Large intestine (tissue), 3 donors: ENCODE results near the gene FABP6. TPM values are rescaled to one million over a fixed set of nuclear protein-coding genes. Genes with fewer than 3 reads are reported as not detected.

ENCODE experiments used
- DNase-seq, 2 donors: peaks; one replicate each; pipeline versions ENCODE4 v3.0.0 to v3.0.0-alpha.2; 2013
- H3K27ac ChIP-seq: one replicate; pipeline ENCODE4 v1.5.1; 2013; ENCODE audit warnings: low read length
- H3K27me3 ChIP-seq: 2 replicates; pipeline ENCODE4 v1.6.1; 2013; ENCODE audit warnings: low read length; ENCODE audit not compliant: control insufficient read depth, insufficient read depth
- H3K36me3 ChIP-seq: 2 replicates; pipeline ENCODE4 v1.6.1; 2013; ENCODE audit warnings: low read length; ENCODE audit not compliant: control insufficient read depth, insufficient read depth
- H3K4me1 ChIP-seq: one replicate; pipeline ENCODE4 v1.6.1; 2013; ENCODE audit warnings: low read length; ENCODE audit not compliant: control insufficient read depth, insufficient read depth
- H3K4me3 ChIP-seq: one replicate; pipeline ENCODE4 v1.5.1; 2013; ENCODE audit warnings: low read length
- H3K9me3 ChIP-seq: one replicate; pipeline ENCODE4 v1.6.1; 2013; ENCODE audit warnings: mild to moderate bottlenecking, low read depth, low read length, moderate library complexity; ENCODE audit not compliant: control insufficient read depth
- WGBS: methylation state at CpG from one replicate; pipeline ENCODE4 v1.1.5; 2013; ENCODE audit warnings: low lambda C conversion rate; ENCODE audit not compliant: insufficient coverage; 5-methylcytosine and 5-hydroxymethylcytosine counted together
- polyA plus RNA-seq: library from polyadenylated mRNA; unstranded; fragments of 120-200 nt; gene quantifications from one replicate; pipeline ENCODE4 v1.2.1, GENCODE V29; 2013

The FABP6 gene
- polyA plus RNA-seq, 1 donor, result 9.1 TPM

DNA sequence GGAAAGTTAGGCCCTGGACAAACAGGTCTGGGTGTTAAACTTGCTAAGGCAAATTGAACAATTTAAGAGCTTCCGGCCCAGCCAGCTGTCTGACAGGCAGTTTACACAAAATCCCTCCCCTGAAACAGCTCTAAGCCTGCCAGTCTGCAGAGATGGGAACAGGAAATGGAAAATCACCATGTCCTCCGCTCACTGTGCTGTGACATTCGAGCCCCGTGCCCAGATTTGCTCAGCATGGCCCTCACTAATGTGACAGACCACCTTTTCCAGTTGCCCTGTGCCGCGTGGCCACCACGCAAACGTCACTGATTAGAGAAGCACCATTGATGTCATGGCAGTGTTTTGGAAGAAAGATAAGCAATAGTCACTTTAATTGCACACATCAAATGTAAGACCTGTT lies 42.1 kb downstream of the FABP6 start:
- peak in 1 of 2 donors; percentile 31 for DNase-seq
- H3K9me3 ChIP-seq, result no peaks in the 10 kb centered on the region
- WGBS, result no CpG with 5 or more reads among the region's 8 CpGs
- peaks cover 24% of the 10 kb centered on the region for H3K36me3 ChIP-seq
- no peaks in the 10 kb centered on the region for H3K27me3 ChIP-seq
- H3K4me3 ChIP-seq, result no peak overlapping the region
- H3K4me1 ChIP-seq, result peaks cover 3% of the 10 kb centered on the region
- no peak overlapping the region for H3K27ac ChIP-seq

DNA sequence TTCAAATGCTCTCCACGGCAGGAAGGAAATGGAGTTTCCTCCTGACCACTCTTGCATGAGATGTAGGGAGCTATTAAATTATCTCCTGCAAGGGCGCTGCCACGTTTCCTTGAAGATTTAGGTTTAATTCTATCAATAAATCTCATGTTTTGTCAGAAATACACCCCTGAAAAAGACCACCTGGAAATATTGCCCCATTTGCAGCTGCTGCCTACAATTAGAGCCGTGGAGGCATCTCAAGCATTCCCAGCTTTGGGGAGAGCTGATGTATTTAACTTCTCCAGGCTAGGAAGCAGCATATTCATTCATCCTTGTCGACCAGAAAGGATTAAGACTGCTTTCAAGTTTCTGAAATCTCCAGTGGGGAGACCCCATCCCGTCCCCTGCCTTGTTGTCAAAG lies 42.5 kb downstream of the FABP6 start:
- WGBS, result no CpG with 5 or more reads among the region's 6 CpGs
- H3K27ac ChIP-seq, result no peak overlapping the region
- H3K36me3 ChIP-seq, result peaks cover 28% of the 10 kb centered on the region
- no peak for DNase-seq
- no peak overlapping the region for H3K4me3 ChIP-seq
- H3K27me3 ChIP-seq, result no peaks in the 10 kb centered on the region
- peaks cover 3% of the 10 kb centered on the region for H3K4me1 ChIP-seq
- no peaks in the 10 kb centered on the region for H3K9me3 ChIP-seq

DNA sequence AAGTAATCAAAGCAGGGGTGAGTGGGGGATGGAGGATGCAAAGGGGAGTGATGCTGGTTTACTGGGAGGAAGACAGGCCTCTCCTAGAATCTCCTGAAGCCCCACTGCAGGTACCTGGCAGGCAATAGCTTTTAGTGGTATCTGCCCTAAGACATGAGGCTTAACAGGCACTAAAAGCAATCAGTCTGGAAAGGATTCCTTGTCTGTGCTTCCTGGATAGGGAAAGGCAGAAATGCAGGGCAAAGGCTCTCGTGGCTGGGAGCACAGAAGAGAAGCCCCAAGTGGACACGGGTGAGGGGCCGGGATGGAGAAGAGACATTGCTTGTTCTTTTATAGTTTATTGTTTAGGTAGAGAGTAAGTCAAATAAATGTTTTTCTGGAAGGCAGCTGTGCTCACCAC lies 43.0 kb downstream of the FABP6 start:
- Histone ChIP-seq H3K27ac (no peak overlapping the region), H3K27me3 (no peaks in the 10 kb centered on the region), H3K36me3 (peaks cover 32% of the 10 kb centered on the region), H3K4me3 (no peak overlapping the region), H3K9me3 (no peaks in the 10 kb centered on the region), H3K4me1 (peaks cover 3% of the 10 kb centered on the region)
- DNase-seq, result no peak
- WGBS, result no CpG with 5 or more reads among the region's 3 CpGs

DNA sequence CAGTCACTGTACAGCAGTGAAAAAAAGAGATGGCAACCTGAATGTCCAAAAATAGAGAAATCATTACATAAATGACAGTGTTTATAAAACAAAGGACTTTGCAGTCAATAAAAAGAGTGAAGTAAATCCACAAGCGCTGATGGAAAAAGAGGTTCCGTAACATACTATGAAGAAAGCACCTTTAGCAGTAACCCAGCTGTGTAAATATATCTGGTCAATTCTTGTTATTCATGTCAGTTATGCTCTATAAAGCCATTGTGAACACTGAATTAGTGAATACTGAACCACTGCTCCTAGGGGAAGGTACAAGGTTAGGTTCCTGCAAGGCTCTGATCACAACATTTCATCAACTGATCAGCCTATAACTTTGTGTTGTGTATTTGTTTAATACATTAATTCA lies 43.6 kb downstream of the FABP6 start:
- WGBS, result 76% methylated on average over 2 of the region's 2 CpGs
- Histone ChIP-seq H3K27me3 (no peaks in the 10 kb centered on the region), H3K4me3 (no peak overlapping the region), H3K4me1 (peaks cover 3% of the 10 kb centered on the region), H3K9me3 (no peaks in the 10 kb centered on the region), H3K27ac (no peak overlapping the region), H3K36me3 (peaks cover 34% of the 10 kb centered on the region)
- no peak for DNase-seq

DNA sequence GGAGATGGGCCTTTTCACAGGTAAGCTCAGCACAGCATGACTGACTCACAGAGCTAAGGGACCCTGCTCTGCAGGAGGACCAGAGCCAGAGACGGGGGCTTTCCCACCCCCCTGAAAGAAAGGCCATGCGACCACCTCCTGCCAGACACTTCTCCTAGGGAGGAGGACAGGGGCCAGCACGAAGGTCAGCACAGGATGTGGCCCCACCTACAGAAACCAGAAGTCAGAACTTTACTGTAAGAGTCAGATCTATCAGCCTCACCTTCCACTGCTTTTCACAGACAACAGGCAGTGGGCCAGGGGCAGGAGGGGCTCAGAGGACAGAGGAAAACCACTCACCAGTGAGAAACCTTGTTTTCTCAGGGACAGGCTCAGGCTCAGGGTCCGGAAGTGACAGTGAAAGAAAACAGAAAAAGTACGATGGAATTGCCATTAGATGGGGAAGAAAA lies 45.2 kb downstream of the FABP6 start:
- Histone ChIP-seq H3K36me3 (peaks cover 28% of the 10 kb centered on the region), H3K9me3 (no peaks in the 10 kb centered on the region), H3K4me1 (peaks cover 3% of the 10 kb centered on the region), H3K27ac (no peak overlapping the region), H3K4me3 (no peak overlapping the region), H3K27me3 (no peaks in the 10 kb centered on the region)
- WGBS, result 91% methylated on average over 2 of the region's 5 CpGs
- DNase-seq, result no peak

DNA sequence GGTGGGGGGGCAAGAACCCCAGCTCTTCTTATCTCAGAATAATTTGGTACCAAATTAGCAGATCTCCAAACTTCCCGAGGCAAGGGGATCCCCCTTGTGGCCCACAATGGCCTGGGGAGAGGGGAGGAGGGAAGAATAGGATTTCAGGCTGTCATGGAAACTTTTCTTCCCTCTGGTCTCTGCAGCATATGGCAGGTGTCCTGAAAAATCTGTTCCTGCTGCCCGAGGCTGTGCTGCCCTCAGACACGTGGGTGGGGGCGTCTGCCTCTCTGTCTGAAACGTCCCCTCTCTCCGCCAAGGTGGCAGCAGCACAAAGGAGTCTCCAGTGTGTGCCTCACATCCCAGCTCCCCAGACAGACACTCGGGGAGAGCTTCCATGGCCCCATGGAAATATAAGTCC lies 49.0 kb downstream of the FABP6 start:
- Histone ChIP-seq H3K27ac (no peak overlapping the region), H3K9me3 (no peaks in the 10 kb centered on the region), H3K4me1 (peaks cover 12% of the 10 kb centered on the region), H3K36me3 (peaks cover 33% of the 10 kb centered on the region), H3K4me3 (no peak overlapping the region), H3K27me3 (no peaks in the 10 kb centered on the region)
- no peak for DNase-seq
- no CpG with 5 or more reads among the region's 7 CpGs for WGBS

DNA sequence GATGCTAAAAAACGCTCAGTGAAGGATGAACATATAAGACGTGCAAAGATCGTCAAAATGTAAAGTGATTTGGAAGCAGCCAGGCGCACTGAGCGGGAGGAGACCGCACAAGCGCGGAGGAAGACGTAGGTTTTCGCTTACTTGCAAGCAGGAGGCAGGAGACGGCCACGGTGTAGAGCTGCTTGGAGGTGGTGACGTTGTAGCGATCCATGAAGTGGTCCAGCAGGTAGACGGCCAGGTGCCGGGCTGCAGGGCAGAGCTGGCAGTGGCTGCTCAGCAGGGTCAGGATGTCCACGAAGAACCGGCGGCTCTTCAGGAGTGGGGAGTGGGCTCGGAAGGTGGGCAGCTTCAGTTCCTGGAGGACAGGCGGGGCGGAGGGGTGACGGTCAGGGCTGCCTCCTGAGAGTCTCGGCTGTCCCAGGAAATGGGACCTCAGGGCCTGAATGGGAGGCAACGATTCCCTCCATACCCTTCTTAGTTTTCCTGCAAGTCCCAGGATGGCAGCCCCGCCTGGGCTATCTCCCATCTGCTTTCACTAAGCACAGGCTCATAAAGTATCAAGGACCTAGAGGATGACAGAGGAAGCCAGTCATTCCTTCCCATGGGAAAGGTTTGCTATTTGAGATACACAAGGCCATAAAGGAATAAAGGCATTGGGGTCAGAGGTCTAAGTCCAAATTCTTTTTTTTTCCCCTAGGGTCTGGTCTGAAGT lies 51.2 kb downstream of the FABP6 start:
- no CpG with 5 or more reads among the region's 26 CpGs for WGBS

DNA sequence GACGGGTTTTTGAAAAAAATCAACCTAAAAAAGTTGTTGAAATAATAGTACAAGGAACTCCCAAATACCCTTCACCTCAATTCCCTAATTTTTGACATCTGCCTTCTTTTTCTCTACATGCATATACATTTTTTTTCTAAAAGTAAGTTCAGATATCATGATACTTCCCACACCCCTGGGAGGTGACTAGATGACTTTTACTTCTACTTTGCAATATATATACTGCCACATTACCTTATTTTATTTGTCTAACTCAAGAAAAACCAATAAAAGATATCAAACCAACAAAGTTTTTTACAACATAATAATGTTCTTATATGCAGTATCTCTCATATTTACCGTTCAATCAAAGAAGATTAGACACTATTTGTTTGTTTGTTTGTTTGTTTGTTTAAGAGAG lies 52.0 kb downstream of the FABP6 start:
- Histone ChIP-seq H3K36me3 (peaks cover 28% of the 10 kb centered on the region), H3K9me3 (no peaks in the 10 kb centered on the region), H3K27ac (no peak overlapping the region), H3K4me1 (peaks cover 19% of the 10 kb centered on the region), H3K4me3 (no peak overlapping the region), H3K27me3 (no peaks in the 10 kb centered on the region)
- DNase-seq, result no peak
- WGBS, result 33% methylated on average over 1 of the region's 2 CpGs

More for the DNA sequence above, 51.2 kb downstream of the FABP6 start:
- H3K27ac ChIP-seq, result peak overlapping the region; percentile 42
- H3K36me3 ChIP-seq, result peaks cover 33% of the 10 kb centered on the region
- H3K27me3 ChIP-seq, result no peaks in the 10 kb centered on the region
- H3K9me3 ChIP-seq, result no peaks in the 10 kb centered on the region
- DNase-seq, result peak; percentile 69 to 89
- peaks cover 15% of the 10 kb centered on the region for H3K4me1 ChIP-seq
- H3K4me3 ChIP-seq, result no peak overlapping the region

DNA sequence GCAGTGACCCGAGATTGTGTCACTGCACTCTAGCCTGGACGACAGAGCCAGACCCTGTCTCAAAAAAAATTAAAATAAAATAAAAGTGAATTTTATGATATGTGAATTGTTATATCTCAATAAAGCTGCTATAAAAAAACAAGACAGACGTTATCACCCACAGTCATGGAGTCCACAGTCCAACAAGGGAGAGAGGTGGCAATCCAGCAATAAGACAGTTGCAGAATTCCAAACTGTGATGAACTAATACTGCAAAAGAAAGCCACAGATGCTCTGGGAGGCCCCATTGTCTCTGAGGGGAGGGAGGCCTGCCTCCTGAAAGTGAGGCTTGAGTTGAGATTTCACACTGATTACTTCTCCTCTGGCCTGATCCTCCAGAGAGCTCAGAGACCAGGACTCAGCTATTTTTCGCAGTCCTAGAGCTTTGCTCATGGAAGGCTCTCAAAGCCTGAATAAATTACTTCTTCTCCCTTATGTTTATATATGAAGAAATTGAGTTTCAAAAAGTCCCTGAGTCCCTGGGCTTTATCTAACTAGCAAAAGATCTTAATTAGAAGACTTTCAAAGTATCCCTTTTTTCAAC lies 55.1 kb downstream of the FABP6 start:
- peak overlapping the region; percentile 8 for H3K27ac ChIP-seq
- peaks cover 33% of the 10 kb centered on the region for H3K4me1 ChIP-seq
- DNase-seq, result peak; percentile 46 to 68
- WGBS, result 50% methylated on average over 2 of the region's 4 CpGs
- no peaks in the 10 kb centered on the region for H3K9me3 ChIP-seq
- H3K27me3 ChIP-seq, result no peaks in the 10 kb centered on the region
- no peak overlapping the region for H3K4me3 ChIP-seq
- H3K36me3 ChIP-seq, result peaks cover 9% of the 10 kb centered on the region

DNA sequence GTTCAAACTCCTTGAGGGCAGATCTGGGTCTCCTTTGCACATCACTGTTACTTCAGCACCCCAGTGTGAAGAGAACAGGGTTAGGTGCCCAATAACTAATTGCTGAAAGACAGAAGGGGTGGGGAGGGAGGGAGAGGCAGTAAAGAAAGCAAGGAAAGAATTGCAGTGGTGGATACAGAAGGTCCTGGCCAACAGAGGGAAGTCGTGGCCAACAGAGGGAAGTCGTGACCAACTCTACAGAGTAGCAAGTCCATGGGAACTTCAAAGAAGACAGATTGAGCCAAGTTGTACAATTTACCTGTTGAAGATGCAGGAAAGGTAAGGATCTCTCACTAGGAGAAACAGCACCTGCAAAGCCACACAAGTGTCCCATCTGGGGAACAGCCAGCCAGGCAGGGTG lies 56.0 kb downstream of the FABP6 start:
- DNase-seq, result no peak
- no peaks in the 10 kb centered on the region for H3K9me3 ChIP-seq
- H3K4me3 ChIP-seq, result no peak overlapping the region
- H3K36me3 ChIP-seq, result peaks cover under 1% of the 10 kb centered on the region
- peaks cover 33% of the 10 kb centered on the region for H3K4me1 ChIP-seq
- no CpG with 5 or more reads among the region's 2 CpGs for WGBS
- H3K27ac ChIP-seq, result no peak overlapping the region
- no peaks in the 10 kb centered on the region for H3K27me3 ChIP-seq

DNA sequence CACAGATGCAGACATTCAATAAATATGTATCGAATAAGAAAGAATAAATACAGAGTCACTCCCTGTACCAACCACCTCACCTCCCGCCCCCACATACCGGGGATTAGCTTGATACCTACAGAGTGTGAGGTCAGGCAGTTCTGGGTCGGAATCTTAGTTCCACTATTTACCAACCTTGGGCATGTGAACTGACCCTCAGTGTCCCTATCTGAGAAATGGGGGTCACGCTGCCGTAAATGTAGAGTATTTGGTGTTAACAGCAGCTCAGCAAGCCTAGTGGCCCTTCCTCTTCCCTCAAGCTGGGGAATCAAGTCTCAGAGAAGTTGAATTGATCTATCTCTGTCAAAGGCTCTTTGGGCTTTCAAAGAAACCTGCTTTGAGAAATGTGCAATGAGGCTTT lies 57.6 kb downstream of the FABP6 start:
- Histone ChIP-seq H3K27me3 (no peaks in the 10 kb centered on the region), H3K27ac (peak overlapping the region; percentile 54), H3K36me3 (no peaks in the 10 kb centered on the region), H3K4me1 (peaks cover 28% of the 10 kb centered on the region), H3K4me3 (no peak overlapping the region), H3K9me3 (no peaks in the 10 kb centered on the region)
- DNase-seq, result no peak
- WGBS, result no CpG with 5 or more reads among the region's 6 CpGs
